Naive thymus-derived CD4-positive, alpha-beta T cell (primary cell): ENCODE data around the gene NF2. TPM values are rescaled to one million over a fixed set of nuclear protein-coding genes. Genes with fewer than 3 reads are reported as not detected.

ENCODE experiments used
- ATAC-seq: fragments of 150-1000 bp; cut with Tn5 transposase; 2 replicates; pipeline ENCODE4 v1.10.0; 2021; ENCODE audit warnings: mild to moderate bottlenecking, moderate library complexity
- CTCF ChIA-PET: fragments of 350-600 bp; sonication (Branson Sonifier 250); formaldehyde crosslinking; loops from one replicate; lab custom pipeline; 2021; ENCODE audit warnings: antibody characterized with exemption; lab: Charles Lee
- POLR2A ChIA-PET: fragments of 350-600 bp; sonication (Branson Sonifier 250); formaldehyde crosslinking; loops from one replicate; lab custom pipeline; 2021; ENCODE audit warnings: antibody characterized with exemption, inconsistent platforms; lab: Charles Lee
- DNase-seq, 9 donors: peaks; one replicate each; pipeline versions ENCODE4 v3.0.0 to v3.0.0-alpha.2; 2020 to 2022; ENCODE audit warnings: mixed read lengths in 1 of 9
- H3K27ac ChIP-seq: one replicate; pipeline ENCODE4 v1.7.0; 2013; ENCODE audit warnings: mild to moderate bottlenecking, low read depth, low read length, moderate library complexity
- H3K27me3 ChIP-seq, 2 donors: one replicate each; pipeline ENCODE4 v1.7.0; 2013; ENCODE audit warnings: low read length in 2 of 2, mild to moderate bottlenecking in 2 of 2, moderate library complexity in 2 of 2; ENCODE audit not compliant: control insufficient read depth in 2 of 2, insufficient read depth in 2 of 2
- H3K36me3 ChIP-seq, 3 experiments: 1 replicate in 2 of 3; 2 replicates in 1 of 3; pipeline ENCODE4 v1.7.0; 2013; ENCODE audit warnings: low read length in 3 of 3, mild to moderate bottlenecking in 3 of 3, moderate library complexity in 1 of 3; ENCODE audit not compliant: insufficient read depth in 3 of 3, control insufficient read depth in 2 of 3
- H3K4me1 ChIP-seq, 2 donors: one replicate each; pipeline ENCODE4 v1.7.0; 2013; ENCODE audit warnings: low read length in 2 of 2, mild to moderate bottlenecking in 2 of 2, moderate library complexity in 1 of 2; ENCODE audit not compliant: control insufficient read depth in 2 of 2, insufficient read depth in 2 of 2
- H3K4me3 ChIP-seq: 2 replicates; pipeline ENCODE4 v1.7.0; 2013; ENCODE audit warnings: mild to moderate bottlenecking, low read length
- H3K9me3 ChIP-seq, 3 experiments: 1 replicate in 2 of 3; 2 replicates in 1 of 3; pipeline ENCODE4 v1.7.0; 2013; ENCODE audit warnings: low read length in 3 of 3; ENCODE audit not compliant: control insufficient read depth in 2 of 3
- H3K27ac Mint-ChIP-seq, 9 donors: one replicate each; pipeline ENCODE4 v1.8.0; 2020 to 2022; ENCODE audit warnings: mixed read lengths in 9 of 9, mild to moderate bottlenecking in 8 of 9, moderate library complexity in 5 of 9, inconsistent platforms in 2 of 9
- H3K27me3 Mint-ChIP-seq, 5 donors: one replicate each; pipeline ENCODE4 v1.8.0; 2021 to 2022; ENCODE audit warnings: mixed read lengths in 5 of 5, mild to moderate bottlenecking in 1 of 5
- H3K36me3 Mint-ChIP-seq, 5 donors: one replicate each; pipeline ENCODE4 v1.8.0; 2020 to 2022; ENCODE audit warnings: mixed read lengths in 5 of 5, mild to moderate bottlenecking in 3 of 5, inconsistent platforms in 1 of 5
- H3K4me1 Mint-ChIP-seq, 7 donors: one replicate each; pipeline ENCODE4 v1.8.0; 2020 to 2022; ENCODE audit warnings: mixed read lengths in 7 of 7, mild to moderate bottlenecking in 3 of 7, inconsistent platforms in 1 of 7
- H3K4me3 Mint-ChIP-seq, 10 donors: one replicate each; pipeline ENCODE4 v1.8.0; 2020 to 2022; ENCODE audit warnings: mild to moderate bottlenecking in 10 of 10, mixed read lengths in 10 of 10, moderate library complexity in 6 of 10, inconsistent platforms in 2 of 10
- H3K9me3 Mint-ChIP-seq, 11 donors: one replicate each; pipeline ENCODE4 v1.8.0; 2020 to 2022; ENCODE audit warnings: mixed read lengths in 11 of 11, mild to moderate bottlenecking in 4 of 11, inconsistent platforms in 1 of 11, moderate library complexity in 1 of 11
- intact Hi-C, 2 donors: fragments of 100-400 bp; cut with micrococcal nuclease; formaldehyde crosslinking; loops; one replicate each; pipeline ENCODE4 v1.15.1; 2023
- polyA plus RNA-seq, 2 donors: library from polyadenylated mRNA; unstranded; fragments of 300-500 nt; fragmentation: Illumina TruSeq; gene quantifications; one replicate each; pipeline ENCODE4 v1.2.3, GENCODE V29; 2021
- total RNA-seq, 6 experiments: library from RNA in 5 of 6; stranded (reverse) in 5 of 6; gene quantifications; 1 replicate in 5 of 6; 2 replicates in 1 of 6; pipeline ENCODE4 v1.2.3 and lab custom pipeline; 2021 to 2026

Gene NF2
- total and polyA plus RNA-seq, 7 experiments from 2014 or later, result 15.6 to 56.3 (median 27.6) TPM

GRCh38 chr22:29633514-29634312 is 30.3 kb downstream of the NF2 start:
- Mint-ChIP-seq H3K36me3 (peaks cover 5 to 21% (median 7%) of the 10 kb centered on the region in 5 donors), H3K9me3 (no peaks in the 10 kb centered on the region), H3K4me3 (peak overlapping the region in 1 of 10 donors; percentile 35), H3K4me1 (peaks cover 25 to 61% (median 54%) of the 10 kb centered on the region in 7 donors), H3K27me3 (no peaks in the 10 kb centered on the region), H3K27ac (peak overlapping the region in 7 of 9 donors; percentile 2 to 76 (median 38))
- no peaks in the 10 kb centered on the region for H3K27me3 ChIP-seq
- CTCF ChIA-PET, result no interaction called here
- H3K36me3 ChIP-seq, result peaks cover 0 to 21% (median 4%) of the 10 kb centered on the region in 3 experiments
- H3K9me3 ChIP-seq, result no peaks in the 10 kb centered on the region
- no peak overlapping the region for H3K4me3 ChIP-seq
- intact Hi-C loops, result no loop called here
- POLR2A ChIA-PET, result no interaction called here
- H3K27ac ChIP-seq, result no peak overlapping the region
- H3K4me1 ChIP-seq, result no peaks in the 10 kb centered on the region
- no peak for ATAC-seq
- DNase-seq, result no peak

- no peak for ATAC-seq
- Mint-ChIP-seq H3K4me3 (no peak overlapping the region), H3K9me3 (no peaks in the 10 kb centered on the region), H3K27ac (no peak overlapping the region), H3K36me3 (peaks cover 5 to 25% (median 11%) of the 10 kb centered on the region in 5 donors), H3K4me1 (peaks cover 22 to 50% (median 45%) of the 10 kb centered on the region in 7 donors), H3K27me3 (no peaks in the 10 kb centered on the region)
- intact Hi-C loops, result loop anchor here (1.0 to 5.0 kb wide), 3 partner anchors 370 to 454 kb away; no protein-coding TSS in a partner anchor
- Histone ChIP-seq H3K27me3 (no peaks in the 10 kb centered on the region), H3K9me3 (no peaks in the 10 kb centered on the region), H3K4me3 (no peak overlapping the region), H3K27ac (no peak overlapping the region), H3K36me3 (peaks cover 0 to 29% (median 4%) of the 10 kb centered on the region in 3 experiments), H3K4me1 (no peaks in the 10 kb centered on the region)
- POLR2A ChIA-PET, result interaction anchor here (0.7 kb wide), 1 partner anchor 82 kb away, joined by 3 read pairs; the partner anchor contains the start of gene THOC5
- CTCF ChIA-PET, result interaction anchor here (0.6 to 1.3 kb wide), 5 partner anchors 8 to 370 kb away, joined by 3 to 6 read pairs (median 3); no protein-coding TSS in a partner anchor
- DNase-seq, result no peak
Measured at GRCh38 chr22:29634847-29635246, 31.4 kb downstream of the NF2 start.

- ChIA-PET CTCF (interaction anchor here (0.6 to 2.2 kb wide), 11 partner anchors 10 to 451 kb away, joined by 3 to 8 read pairs (median 5); no protein-coding TSS in a partner anchor), POLR2A (interaction anchor here (0.6 to 1.5 kb wide), 2 partner anchors 30 to 368 kb away, joined by 3 to 8 read pairs; partner anchors contain the start of gene EWSR1)
- ATAC-seq (peak; percentile 48), DNase-seq (peak in 3 of 9 donors; percentile 6 to 22 (median 14))
- H3K36me3 ChIP-seq, result peaks cover 0 to 34% (median 4%) of the 10 kb centered on the region in 3 experiments
- no peaks in the 10 kb centered on the region for H3K9me3 ChIP-seq
- H3K27me3 ChIP-seq, result no peaks in the 10 kb centered on the region
- peaks cover 22 to 48% (median 36%) of the 10 kb centered on the region in 7 donors for H3K4me1 Mint-ChIP-seq
- H3K4me1 ChIP-seq, result no peaks in the 10 kb centered on the region
- no peaks in the 10 kb centered on the region for H3K27me3 Mint-ChIP-seq
- H3K36me3 Mint-ChIP-seq, result peaks cover 5 to 25% (median 11%) of the 10 kb centered on the region in 5 donors
- no peak overlapping the region for H3K27ac Mint-ChIP-seq
- intact Hi-C loops, result loop anchor here (1.0 to 5.0 kb wide), 3 partner anchors 369 to 453 kb away; no protein-coding TSS in a partner anchor
- H3K27ac ChIP-seq, result no peak overlapping the region
- no peak overlapping the region for H3K4me3 ChIP-seq
- no peak overlapping the region for H3K4me3 Mint-ChIP-seq
- no peaks in the 10 kb centered on the region for H3K9me3 Mint-ChIP-seq
Measured at GRCh38 chr22:29635734-29636357, 32.4 kb downstream of the NF2 start.

GRCh38 chr22:29636751-29637150 is 33.3 kb downstream of the NF2 start:
- peaks cover 21 to 41% (median 34%) of the 10 kb centered on the region in 7 donors for H3K4me1 Mint-ChIP-seq
- DNase-seq, result no peak
- H3K9me3 Mint-ChIP-seq, result no peaks in the 10 kb centered on the region
- ChIA-PET POLR2A (interaction anchor here (0.6 to 1.5 kb wide), 2 partner anchors 31 to 369 kb away, joined by 3 to 8 read pairs; partner anchors contain the start of gene EWSR1), CTCF (interaction anchor here (0.6 to 2.2 kb wide), 9 partner anchors 11 to 454 kb away, joined by 3 to 8 read pairs (median 5); no protein-coding TSS in a partner anchor)
- no peak overlapping the region for H3K27ac Mint-ChIP-seq
- H3K4me3 Mint-ChIP-seq, result no peak overlapping the region
- Histone ChIP-seq H3K27ac (no peak overlapping the region), H3K9me3 (no peaks in the 10 kb centered on the region), H3K4me1 (no peaks in the 10 kb centered on the region), H3K36me3 (peaks cover 0 to 39% (median 4%) of the 10 kb centered on the region in 3 experiments), H3K4me3 (no peak overlapping the region), H3K27me3 (no peaks in the 10 kb centered on the region)
- peaks cover 5 to 28% (median 13%) of the 10 kb centered on the region in 5 donors for H3K36me3 Mint-ChIP-seq
- intact Hi-C loops, result loop anchor here in 1 of 2 donors (5.0 kb wide), 1 partner anchor 371 kb away; no protein-coding TSS in a partner anchor
- no peak for ATAC-seq
- H3K27me3 Mint-ChIP-seq, result no peaks in the 10 kb centered on the region

- no peak for ATAC-seq
- Histone ChIP-seq H3K4me3 (no peak overlapping the region), H3K36me3 (peaks cover 0 to 42% (median 4%) of the 10 kb centered on the region in 3 experiments), H3K27ac (no peak overlapping the region), H3K27me3 (no peaks in the 10 kb centered on the region), H3K4me1 (no peaks in the 10 kb centered on the region), H3K9me3 (no peaks in the 10 kb centered on the region)
- H3K36me3 Mint-ChIP-seq, result peaks cover 8 to 32% (median 17%) of the 10 kb centered on the region in 5 donors
- intact Hi-C loops, result loop anchor here in 1 of 2 donors (5.0 kb wide), 1 partner anchor 370 kb away; no protein-coding TSS in a partner anchor
- peak overlapping the region in 1 of 9 donors; percentile 36 for H3K27ac Mint-ChIP-seq
- DNase-seq, result no peak
- no peak overlapping the region for H3K4me3 Mint-ChIP-seq
- no peaks in the 10 kb centered on the region for H3K9me3 Mint-ChIP-seq
- no peaks in the 10 kb centered on the region for H3K27me3 Mint-ChIP-seq
- ChIA-PET CTCF (interaction anchor here (1.0 to 2.2 kb wide), 3 partner anchors 11 to 365 kb away, joined by 3 to 8 read pairs (median 5); no protein-coding TSS in a partner anchor), POLR2A (no interaction called here)
- peaks cover 21 to 41% (median 29%) of the 10 kb centered on the region in 7 donors for H3K4me1 Mint-ChIP-seq
Measured at GRCh38 chr22:29637181-29637580, 33.7 kb downstream of the NF2 start.

- H3K4me3 ChIP-seq, result no peak overlapping the region
- Mint-ChIP-seq H3K36me3 (peaks cover 10 to 42% (median 20%) of the 10 kb centered on the region in 5 donors), H3K4me3 (no peak overlapping the region), H3K27me3 (no peaks in the 10 kb centered on the region), H3K27ac (peak overlapping the region in 2 of 9 donors; percentile 23 to 49), H3K9me3 (no peaks in the 10 kb centered on the region), H3K4me1 (peaks cover 10 to 31% (median 15%) of the 10 kb centered on the region in 7 donors)
- no peaks in the 10 kb centered on the region for H3K9me3 ChIP-seq
- H3K36me3 ChIP-seq, result peaks cover 0 to 46% (median 4%) of the 10 kb centered on the region in 3 experiments
- intact Hi-C loops, result loop anchor here in 1 of 2 donors (5.0 kb wide), 1 partner anchor 369 kb away; no protein-coding TSS in a partner anchor
- ChIA-PET POLR2A (no interaction called here), CTCF (interaction anchor here (0.5 to 1.2 kb wide), 2 partner anchors 13 to 449 kb away, joined by 3 to 4 read pairs; no protein-coding TSS in a partner anchor)
- H3K4me1 ChIP-seq, result no peaks in the 10 kb centered on the region
- DNase-seq (no peak), ATAC-seq (no peak)
- no peaks in the 10 kb centered on the region for H3K27me3 ChIP-seq
- no peak overlapping the region for H3K27ac ChIP-seq
Measured at GRCh38 chr22:29638678-29639077, 35.2 kb downstream of the NF2 start.
